Amniotic stem cell (primary cell): ENCODE measurements around the gene CD48.
"Not testable (repeated sequence)": the region's sequence is repeated elsewhere in the genome, so short reads cannot be mapped to it uniquely, and the experiment has no call there.

ENCODE experiments used
- DNase-seq: peaks from one replicate; lab custom pipeline; 2025; lab: John Stamatoyannopoulos, UW

CD48 gene

DNA sequence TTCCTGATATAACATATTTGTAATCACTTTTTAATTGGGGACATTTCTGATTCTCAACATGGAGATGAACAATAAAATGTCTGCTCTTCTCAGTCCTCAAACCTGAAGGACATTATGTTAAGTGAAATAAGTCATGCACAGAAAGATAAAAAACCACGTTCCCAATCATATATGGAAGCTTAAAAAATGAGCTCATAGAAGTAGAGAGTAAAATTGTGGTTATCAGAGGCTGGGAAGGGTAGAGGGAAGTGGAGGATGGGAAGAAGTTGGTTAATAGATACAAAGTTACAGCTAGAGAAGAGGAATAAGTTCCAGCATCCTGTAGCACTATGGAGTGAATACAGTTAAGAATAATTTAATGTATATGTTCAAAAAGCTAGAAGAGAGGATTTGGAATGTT lies 1.5 kb upstream of the CD48 start:
- no peak for DNase-seq

DNA sequence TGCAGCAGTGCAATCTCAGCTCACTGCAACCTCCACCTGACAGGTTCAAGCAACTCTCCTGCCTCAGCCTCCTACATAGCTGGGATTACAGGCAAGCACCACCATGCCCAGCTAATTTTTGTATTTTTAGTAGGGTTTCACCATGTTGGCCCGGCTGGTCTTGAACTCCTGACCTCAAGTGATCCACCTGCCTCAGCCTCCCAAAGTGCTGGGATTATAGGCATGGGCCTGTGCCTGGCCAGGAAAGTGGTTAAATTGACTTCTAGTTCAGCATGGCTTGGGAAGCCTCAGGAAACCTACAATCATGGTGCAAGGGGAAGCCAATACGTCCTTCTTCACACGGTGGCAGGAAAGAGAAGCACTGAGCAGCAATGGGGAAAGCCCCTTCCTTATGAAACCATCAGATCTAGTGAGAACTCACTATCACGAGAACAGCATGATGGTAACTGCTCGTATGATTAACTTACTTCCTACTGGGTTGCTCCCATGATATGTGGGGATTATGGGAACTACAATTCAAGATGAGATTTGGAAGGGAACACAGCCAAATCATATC lies 981 bp upstream of the CD48 start:
- DNase-seq = not testable (repeated sequence)

GRCh38 chr1:160711276-160711601 lies 383 bp downstream of the CD48 start:
- DNase-seq = no peak

DNA sequence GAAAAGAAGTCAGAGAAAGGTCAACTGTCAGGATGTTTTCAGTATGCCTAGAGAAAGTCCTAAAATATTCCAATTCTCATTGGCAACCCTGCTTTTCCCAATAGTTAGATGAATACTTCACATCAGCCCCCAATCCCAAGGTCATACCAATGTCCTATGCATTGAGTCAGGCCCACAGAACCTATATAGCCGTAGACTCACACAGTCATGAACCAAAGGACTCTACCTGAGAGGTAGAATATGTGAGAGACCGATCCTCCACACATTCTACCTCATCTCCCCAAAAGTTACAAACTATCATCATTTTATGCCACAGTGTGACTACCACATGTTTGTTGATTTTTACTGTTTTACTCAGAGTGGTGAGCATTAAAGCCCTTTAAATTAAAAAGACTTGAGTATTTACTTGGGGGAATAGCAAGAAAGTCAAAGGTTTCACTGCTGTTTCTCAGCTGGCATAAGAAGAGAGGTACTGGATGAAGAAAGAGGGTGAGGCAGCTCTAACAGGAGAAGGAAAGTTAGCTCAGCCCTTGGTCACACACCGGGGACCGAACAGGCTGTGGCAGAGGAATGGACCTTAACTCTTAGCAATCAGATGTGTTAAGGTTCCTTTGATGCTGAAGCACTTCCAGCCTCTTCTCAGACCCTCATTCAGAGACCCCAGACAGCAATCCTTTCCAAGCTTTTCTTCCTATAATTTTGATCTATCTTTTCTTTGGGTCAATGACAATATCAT lies 937 bp downstream of the CD48 start:
- DNase-seq = no peak

DNA sequence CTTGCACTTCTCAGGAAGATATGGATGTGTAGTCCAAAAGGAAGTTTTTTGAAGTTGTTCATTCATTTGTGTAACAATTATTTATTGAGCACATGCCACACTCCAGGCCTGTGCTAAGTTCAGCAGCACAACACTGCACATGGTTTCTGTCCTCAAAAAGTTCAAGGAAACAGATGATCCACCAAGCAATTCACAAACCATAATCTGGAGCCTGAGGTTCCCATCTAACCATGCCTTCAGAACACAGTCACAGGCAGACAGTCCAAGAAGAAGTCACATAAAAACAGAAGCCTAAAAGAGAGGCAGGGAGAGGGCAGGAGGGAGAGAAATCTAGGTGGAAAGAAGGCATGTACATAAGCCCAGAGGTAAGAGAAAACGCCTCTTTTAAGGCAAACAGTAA lies 1.9 kb downstream of the CD48 start:
- DNase-seq = no peak

DNA sequence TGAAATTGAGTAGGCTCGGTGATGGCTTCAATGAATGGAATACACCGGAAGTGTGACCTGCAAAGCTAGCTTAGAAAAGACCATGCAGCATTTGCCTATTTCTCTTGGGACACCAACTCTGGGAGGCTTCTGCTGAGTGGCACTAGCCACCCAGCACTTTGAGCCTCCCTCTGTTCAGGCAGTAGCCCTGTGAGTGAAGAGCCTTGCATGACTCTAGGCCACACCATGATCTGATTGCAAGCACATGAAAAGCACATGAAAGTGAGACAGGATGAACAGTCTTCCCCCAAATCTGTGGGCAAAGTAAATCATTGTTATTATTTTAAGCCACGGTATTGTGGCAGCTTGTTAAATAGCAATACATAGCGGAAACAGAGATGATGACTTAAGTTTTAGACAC lies 2.8 kb downstream of the CD48 start:
- DNase-seq = no peak

DNA sequence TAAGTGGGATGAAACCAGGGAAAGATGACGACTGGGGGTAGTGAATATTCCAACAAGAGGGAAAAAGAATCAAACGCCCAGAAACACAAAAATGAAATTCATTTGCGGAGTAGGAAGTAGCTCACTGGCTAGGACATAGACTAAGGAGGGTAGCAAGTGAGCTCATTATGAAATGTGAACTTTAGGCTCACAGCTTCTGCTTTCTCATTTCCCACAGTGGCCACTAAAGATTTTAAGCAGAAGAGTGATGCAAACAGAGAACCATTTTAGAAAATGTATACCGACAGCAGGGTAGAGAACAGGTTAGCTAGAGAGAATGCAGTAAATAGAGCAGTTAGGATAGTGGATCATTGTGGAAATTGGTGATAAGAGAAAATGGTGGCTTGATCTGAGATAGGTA lies 3.5 kb downstream of the CD48 start:
- DNase-seq = no peak

- DNase-seq = no peak
Observed at GRCh38 chr1:160707236-160708064, 4.2 kb downstream of the CD48 start.

DNA sequence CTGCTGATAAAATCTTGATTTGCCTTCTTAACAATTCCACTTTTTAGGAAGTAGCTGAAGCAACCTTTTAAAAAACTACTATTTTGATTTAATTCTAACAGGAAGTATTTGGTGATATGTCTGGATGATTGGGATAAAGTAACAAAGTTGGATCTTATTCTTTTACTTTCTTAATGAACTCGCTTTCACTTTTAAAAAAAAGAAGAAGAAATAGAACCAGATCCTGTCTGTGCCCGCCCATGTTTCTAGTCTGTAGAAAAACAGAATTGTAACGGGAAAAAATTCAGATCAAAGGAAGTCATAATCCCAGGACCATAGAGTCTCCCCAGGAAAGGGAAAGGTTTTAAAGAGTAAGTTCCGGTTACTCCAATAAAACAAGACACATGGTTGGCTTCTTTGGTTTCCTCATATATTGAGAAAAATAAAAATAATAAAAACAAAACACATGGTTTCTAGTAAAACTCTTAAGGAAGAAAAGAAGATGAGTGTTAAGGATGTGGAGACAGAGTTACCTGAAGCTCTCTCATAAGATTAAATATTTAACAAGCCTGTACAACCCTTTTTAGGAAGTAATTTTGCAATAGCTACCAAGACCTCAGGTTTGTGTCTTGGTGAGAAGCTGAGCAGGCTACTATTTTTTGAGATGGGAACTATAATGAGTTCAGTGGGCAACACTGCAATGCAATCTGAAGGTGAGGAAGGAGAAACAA lies 4.9 kb downstream of the CD48 start:
- DNase-seq = no peak

DNA sequence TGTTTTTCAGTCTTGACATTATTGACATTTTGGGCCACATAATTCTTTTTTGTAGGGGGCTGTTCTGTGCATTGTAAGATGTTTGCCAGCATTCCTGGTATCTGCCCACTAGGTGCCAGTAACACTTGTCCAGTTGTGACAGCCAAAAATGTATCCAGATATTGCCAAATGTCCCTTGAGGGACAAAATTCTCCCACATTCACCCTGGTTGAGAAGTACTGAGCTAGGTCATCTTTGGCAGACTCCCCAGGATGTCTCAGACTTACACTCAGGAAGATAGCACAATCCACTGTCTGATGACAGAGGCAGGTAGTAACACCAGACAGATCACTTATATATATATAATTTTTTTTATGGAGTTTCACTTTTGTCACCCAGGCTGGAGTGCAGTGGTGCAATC lies 5.9 kb downstream of the CD48 start:
- no peak for DNase-seq

DNA sequence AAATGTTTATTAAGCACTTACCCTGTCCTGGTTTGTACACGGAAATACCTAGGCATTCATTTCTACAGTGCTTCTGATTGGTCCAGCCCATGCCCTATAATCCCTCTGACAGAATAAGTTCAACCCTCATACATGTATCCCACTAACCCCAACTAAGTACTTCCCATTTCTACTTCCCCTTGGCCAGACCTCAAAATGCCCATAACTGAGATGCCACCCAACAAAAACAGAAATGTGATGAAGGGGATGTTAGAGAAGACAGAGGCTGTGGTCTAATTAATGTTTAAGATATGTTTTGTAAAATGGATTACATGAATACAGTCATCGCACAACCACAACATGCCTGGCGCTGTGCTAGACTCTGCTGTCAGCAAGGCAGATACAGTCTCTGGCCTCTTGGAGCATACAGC lies 6.4 kb downstream of the CD48 start:
- DNase-seq = not testable (repeated sequence)

DNA sequence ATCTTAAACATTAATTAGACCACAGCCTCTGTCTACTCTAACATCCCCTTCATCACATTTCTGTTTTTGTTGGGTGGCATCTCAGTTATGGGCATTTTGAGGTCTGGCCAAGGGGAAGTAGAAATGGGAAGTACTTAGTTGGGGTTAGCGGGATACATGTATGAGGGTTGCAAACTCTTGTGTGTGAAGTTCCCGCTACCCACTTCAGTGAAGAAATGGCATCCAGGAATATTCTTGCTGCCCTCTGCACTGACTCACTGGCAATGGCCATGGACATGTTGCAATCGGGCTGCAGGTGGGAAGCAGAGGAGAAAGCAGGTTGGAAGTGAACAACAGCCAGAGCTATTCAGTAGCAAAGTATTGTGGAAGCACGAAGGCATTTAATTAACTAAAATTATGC lies 7.4 kb downstream of the CD48 start:
- no peak for DNase-seq

- no peak for DNase-seq
Observed at GRCh38 chr1:160702100-160702499, 9.5 kb downstream of the CD48 start.

DNA sequence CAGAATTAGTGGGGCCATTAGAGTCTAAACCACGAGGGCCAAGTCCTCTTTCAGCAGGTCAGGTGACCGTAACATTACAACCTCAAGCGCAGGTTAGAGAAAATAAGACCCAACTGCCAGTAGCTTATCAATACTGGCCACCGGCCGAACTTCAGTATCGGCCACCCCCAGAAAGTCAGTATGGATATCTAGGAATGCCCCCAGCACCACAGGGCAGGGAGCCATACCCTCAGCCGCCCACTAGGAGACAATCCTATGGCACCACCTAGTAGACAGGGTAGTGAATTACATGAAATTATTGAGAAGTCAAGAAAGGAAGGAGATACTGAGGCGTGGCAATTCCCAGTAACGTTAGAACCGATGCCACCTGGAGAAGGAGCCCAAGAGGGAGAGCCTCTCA lies 19.2 kb downstream of the CD48 start:
- not testable (repeated sequence) for DNase-seq

DNA sequence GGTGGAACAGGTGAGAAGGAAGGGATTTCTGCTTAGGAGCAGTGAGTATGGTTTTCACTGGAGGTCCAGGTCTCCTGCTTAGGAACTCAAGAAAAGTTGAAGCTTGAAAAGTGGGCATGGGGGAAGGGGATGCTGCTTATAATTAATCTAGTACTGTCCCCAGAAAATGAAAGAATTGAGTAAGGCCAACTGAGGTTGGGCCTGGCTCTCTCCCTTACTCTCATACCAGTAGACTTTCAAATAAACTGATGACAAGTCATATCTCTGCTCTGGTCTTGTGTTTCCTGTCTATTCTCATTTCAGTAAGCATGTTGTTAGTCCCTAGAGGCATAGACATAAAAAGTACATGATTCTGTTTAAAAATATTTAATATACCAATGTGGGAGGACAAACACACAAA lies 26.4 kb downstream of the CD48 start:
- DNase-seq = no peak

DNA sequence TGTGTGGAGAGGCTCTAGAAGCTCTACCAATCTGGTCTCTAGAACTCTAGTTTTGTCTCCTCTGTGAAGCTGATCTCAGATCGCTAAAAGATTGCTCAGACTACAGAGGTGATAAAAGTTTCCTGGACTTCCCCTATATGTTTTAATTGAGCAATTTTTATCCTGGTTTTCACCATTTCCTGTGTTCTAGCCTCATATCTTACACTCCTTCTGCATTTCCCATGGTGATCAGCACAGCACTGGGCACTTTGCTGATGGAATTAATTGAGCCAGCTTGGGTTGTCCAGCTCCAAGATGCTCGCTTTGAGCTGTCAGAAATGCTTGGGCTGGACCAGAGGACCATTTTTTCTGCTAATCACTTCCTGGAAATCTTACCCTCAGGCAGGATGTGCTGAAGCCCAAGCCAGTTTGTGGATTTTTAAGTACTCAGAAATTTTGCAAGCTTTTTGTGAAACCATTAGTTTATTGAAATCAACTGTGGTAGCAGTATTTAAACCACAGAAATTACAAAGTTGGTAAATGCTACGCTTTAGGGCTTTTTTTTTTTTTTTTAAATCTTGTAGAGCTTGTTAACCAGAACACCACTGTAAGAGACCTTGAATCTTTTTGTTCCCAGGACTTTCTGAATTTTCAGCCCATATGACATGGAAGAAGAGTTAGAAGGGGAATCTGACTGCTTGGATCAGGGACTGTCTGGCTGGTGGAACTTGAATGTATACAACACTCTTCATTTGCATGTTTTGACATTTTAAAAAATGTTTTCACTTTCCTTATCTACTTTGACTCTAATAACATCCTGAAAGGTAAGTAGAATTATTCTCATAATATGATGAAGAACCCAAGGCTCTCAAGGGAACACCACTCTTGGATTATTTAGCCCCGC lies 28.4 kb downstream of the CD48 start:
- DNase-seq = no peak

GRCh38 chr1:160681891-160682140 lies 29.8 kb downstream of the CD48 start:
- no peak for DNase-seq

DNA sequence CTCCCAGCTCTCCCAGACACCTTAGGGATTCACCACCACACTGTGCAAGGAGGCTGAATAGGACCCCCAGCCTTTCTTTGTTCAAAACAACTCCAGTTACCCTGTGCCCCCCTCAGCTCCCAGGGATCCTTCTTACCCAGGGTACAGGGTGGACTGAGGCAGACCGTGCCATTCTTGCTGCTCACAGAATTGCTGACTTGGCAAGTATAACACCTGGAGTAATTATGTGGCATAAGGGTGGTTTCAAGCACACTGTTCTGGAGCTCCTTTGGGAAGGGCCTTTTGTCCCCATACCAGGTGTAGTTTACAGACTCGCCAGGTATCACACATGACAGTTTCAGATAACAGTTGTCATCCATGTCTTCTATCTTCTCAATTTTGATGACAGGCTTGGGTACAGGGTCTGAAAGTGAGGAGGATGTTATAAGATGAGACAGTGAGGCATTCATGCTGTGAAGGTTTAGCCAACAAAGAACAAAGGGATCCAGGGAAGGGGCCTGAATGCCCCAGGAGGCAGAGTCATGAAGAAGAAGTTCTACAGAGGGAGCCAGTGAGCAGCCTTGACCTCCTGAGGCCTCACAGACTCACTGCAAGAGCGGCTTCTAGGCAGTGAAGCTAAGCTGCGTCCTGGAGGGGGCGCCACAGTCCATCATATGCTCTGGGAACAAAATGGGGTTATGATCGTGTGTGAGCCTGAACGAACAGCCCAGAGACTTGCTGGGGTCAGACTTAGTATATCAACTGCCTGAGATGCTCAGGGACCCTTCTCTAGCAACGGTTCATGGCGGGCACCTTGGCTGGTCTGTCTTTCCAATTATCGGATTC lies 30.3 kb downstream of the CD48 start:
- DNase-seq = peak; percentile 0

- DNase-seq = no peak
Observed at GRCh38 chr1:160680399-160680798, 31.2 kb downstream of the CD48 start.

- no peak for DNase-seq
Observed at GRCh38 chr1:160679893-160680292, 31.7 kb downstream of the CD48 start.
